Loucy (cell line): ENCODE measurements around the gene PBRM1.

Experiments used
- EZH2phosphoT487 ChIP-seq: fragments of 200-600 bp; IDR thresholded peaks from 2 replicates; pipeline ENCODE4 v1.6.1; 2018; ENCODE audit warnings: antibody characterized with exemption, mild to moderate bottlenecking, moderate library complexity, borderline replicate concordance
- TF ChIP-seq, protein P1 (sequence below): fragments of 200-600 bp; sonication (generic); conservative IDR thresholded peaks from 2 replicates; pipeline ENCODE4 v1.5.1; 2014; ENCODE audit warnings: mild to moderate bottlenecking, antibody characterized with exemption, low read length

DNA sequence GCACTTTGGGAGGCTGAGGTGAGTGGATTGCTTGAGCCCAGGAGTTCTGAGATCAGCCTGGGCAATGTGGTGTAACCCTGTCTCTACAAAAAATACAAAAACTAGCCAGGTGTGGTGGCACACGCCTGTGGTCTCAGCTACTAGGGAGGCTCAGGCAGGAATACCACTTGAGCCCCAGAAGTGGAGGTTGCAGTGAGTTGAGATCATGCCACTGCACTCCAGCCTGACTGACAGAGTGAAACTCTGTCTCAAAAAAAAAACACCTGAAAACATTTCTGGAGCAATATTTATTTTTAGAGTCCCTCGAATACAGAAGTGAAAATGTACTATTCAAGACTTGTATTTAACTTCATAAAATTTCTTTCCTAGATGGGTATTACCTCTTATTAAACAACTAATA is 24.8 kb upstream of the PBRM1 start:
- TF ChIP-seq, protein P1, sequence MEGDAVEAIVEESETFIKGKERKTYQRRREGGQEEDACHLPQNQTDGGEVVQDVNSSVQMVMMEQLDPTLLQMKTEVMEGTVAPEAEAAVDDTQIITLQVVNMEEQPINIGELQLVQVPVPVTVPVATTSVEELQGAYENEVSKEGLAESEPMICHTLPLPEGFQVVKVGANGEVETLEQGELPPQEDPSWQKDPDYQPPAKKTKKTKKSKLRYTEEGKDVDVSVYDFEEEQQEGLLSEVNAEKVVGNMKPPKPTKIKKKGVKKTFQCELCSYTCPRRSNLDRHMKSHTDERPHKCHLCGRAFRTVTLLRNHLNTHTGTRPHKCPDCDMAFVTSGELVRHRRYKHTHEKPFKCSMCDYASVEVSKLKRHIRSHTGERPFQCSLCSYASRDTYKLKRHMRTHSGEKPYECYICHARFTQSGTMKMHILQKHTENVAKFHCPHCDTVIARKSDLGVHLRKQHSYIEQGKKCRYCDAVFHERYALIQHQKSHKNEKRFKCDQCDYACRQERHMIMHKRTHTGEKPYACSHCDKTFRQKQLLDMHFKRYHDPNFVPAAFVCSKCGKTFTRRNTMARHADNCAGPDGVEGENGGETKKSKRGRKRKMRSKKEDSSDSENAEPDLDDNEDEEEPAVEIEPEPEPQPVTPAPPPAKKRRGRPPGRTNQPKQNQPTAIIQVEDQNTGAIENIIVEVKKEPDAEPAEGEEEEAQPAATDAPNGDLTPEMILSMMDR: no peak
- no peak for TF ChIP-seq EZH2phosphoT487
